SJCRH30 (cell line): ENCODE measurements around the gene RNF144A. TPM values are rescaled to one million over a fixed set of nuclear protein-coding genes. Genes with fewer than 3 reads are reported as not detected.
"Not testable (repeated sequence)": the region's sequence is repeated elsewhere in the genome, so short reads cannot be mapped to it uniquely, and the experiment has no call there.

Experiments
- DNase-seq, 2 experiments: peaks; one replicate each; pipeline ENCODE4 v3.0.0-alpha.2; 2015 to 2020
- H3K27ac ChIP-seq: fragments of 250-450 bp; sonication (Bioruptor Pico); 2 replicates; pipeline ENCODE4 v1.5.1; 2020; ENCODE audit warnings: mild to moderate bottlenecking, moderate library complexity
- H3K27me3 ChIP-seq: fragments of 250-450 bp; sonication (Bioruptor Pico); 2 replicates; pipeline ENCODE4 v1.5.1; 2020; ENCODE audit warnings: mild to moderate bottlenecking, moderate library complexity
- H3K36me3 ChIP-seq: fragments of 250-450 bp; sonication (Bioruptor Pico); 2 replicates; pipeline ENCODE4 v1.5.1; 2020; ENCODE audit warnings: mild to moderate bottlenecking, moderate library complexity
- H3K4me1 ChIP-seq: fragments of 250-450 bp; sonication (Bioruptor Pico); 2 replicates; pipeline ENCODE4 v1.5.1; 2020; ENCODE audit warnings: mild to moderate bottlenecking, moderate library complexity
- H3K4me3 ChIP-seq: fragments of 250-450 bp; sonication (Bioruptor Pico); 2 replicates; pipeline ENCODE4 v1.5.1; 2020; ENCODE audit warnings: mild to moderate bottlenecking, moderate library complexity
- H3K9me3 ChIP-seq: fragments of 250-450 bp; sonication (Bioruptor Pico); replicated peaks from 2 replicates; pipeline ENCODE4 v1.5.1; 2020; ENCODE audit warnings: mild to moderate bottlenecking, moderate library complexity
- total RNA-seq: library from RNA; depleted of rRNA; stranded (reverse); fragments of >200 nt; shearing (Covaris generic); gene quantifications from 2 replicates; pipeline ENCODE4 v1.2.3, GENCODE V29; 2014

The RNF144A gene
- total RNA-seq, 1 experiment from 2014 or later: 14.9 TPM

DNA sequence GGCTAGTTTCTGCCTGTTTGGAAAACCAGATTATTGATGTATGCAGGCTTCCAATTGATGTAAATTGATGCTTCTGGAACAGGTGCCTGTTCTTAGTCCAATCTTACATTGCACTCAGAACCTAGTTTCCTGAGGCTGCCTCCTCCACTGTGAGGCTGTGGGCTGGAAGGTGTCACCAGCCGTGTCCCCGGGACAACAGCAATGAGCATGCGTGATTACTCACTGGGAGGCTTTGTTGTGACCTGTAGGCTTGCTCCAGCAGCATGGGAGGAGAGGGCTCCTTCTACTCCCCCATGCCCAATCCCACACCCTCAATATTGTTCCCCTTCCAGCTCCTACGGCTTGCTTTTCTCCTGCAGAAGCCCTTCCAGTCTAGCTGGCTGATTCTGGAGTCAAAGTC is 28.5 kb upstream of the RNF144A start:
- no peaks in the 10 kb centered on the region for H3K9me3 ChIP-seq
- H3K4me1 ChIP-seq: no peaks in the 10 kb centered on the region
- H3K36me3 ChIP-seq: no peaks in the 10 kb centered on the region
- no peak overlapping the region for H3K27ac ChIP-seq
- DNase-seq: no peak
- H3K4me3 ChIP-seq: no peak overlapping the region
- no peaks in the 10 kb centered on the region for H3K27me3 ChIP-seq

DNA sequence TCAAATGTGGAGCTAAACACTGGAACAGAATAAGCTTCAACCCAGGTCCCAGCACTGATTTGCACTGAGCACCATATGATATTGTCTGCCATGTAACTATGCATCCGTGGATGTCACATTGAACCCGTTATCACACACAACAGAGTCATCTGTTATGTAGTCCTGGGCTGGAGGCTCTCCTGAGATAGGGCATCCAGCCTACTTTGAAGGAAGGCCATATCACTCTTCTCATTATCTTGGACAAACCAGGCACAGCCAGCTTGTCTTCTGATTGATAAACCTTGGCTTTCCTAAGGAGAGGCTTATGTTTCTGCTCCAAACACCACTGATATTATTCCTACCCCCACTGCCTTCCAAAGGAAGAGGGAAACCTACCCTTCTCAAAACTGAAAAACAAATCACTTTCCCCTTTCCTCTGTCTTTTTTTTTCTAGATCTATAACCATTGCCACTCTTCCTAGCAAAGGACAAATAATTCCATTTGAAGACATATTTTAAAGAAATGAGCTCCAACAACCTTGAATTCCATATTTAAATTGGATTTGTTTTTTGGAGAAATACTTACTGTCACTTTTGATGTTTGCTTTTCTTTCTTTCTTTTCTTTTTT is 23.2 kb upstream of the RNF144A start:
- no peaks in the 10 kb centered on the region for H3K27me3 ChIP-seq
- DNase-seq: no peak
- no peak overlapping the region for H3K27ac ChIP-seq
- H3K9me3 ChIP-seq: no peaks in the 10 kb centered on the region
- H3K4me1 ChIP-seq: no peaks in the 10 kb centered on the region
- H3K36me3 ChIP-seq: no peaks in the 10 kb centered on the region
- H3K4me3 ChIP-seq: no peak overlapping the region

DNA sequence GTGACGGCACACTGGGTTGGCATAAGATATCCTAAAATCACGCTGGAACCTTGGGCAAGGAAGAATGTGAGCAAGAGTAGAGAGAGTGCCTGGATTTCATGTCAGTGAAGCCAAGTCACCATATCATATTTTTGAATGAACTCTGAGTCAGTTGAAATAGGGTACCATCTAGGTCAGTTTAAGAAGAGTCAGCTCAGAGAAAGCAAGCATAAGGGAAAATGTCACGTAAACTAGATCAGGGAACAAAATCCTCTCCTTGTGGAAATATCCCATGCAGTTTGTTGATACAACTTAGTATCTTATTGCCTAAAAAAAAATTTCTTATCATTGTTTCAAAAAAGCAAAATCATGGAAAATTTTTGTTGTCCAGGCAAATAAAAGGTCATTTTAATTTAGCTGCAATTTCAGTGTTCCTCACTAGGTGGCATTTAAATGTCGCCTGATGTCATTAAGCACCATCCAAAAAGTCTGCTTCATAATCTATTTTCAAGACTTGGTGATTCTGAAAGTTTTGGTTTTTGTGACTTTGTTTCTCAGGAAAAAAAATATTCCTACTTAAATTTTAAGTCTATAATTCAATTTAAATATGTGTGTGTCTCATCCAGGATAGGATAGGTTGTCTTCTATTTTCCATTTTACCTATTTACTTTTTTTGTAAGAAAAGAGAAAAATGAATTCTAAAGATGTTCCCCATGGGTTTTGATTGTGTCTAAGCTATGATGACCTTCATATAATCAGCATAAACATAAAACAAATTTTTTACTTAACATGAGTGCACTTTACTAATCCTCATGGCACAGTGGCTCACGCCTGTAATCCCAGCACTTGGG is 20.1 kb upstream of the RNF144A start:
- 0 out of 2 replicates have a peak, but pooled peaks cover 3% of the 10 kb centered on the region for H3K4me1 ChIP-seq
- no peaks in the 10 kb centered on the region for H3K27me3 ChIP-seq
- H3K9me3 ChIP-seq: no peaks in the 10 kb centered on the region; the same call in 1 of the 2 replicates
- no peak overlapping the region for H3K27ac ChIP-seq
- no peak overlapping the region for H3K4me3 ChIP-seq
- no peaks in the 10 kb centered on the region for H3K36me3 ChIP-seq
- DNase-seq: peak in 1 of 2 experiments; percentile 56

DNA sequence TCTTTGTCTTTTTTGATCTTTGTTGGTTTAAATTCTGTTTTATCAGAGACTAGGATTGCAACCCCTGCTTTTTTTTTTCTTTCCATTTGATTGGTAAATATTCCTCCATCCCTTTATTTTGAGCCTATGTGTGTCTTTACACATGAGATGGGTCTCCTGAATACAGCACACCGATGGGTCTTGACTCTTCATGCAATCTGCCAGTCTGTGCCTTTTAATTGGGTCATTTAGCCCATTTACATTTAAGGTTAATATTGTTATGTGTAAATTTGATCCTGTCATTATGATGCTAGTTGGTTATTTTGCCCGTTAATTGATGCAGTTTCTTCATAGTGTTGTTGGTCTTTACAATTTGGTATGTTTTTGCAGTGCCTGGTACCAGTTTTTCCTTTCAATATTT is 14.6 kb upstream of the RNF144A start:
- DNase-seq, H3K36me3 ChIP-seq, H3K9me3 ChIP-seq, H3K4me1 ChIP-seq, H3K27ac ChIP-seq, H3K4me3 ChIP-seq, H3K27me3 ChIP-seq: not testable (repeated sequence)

DNA sequence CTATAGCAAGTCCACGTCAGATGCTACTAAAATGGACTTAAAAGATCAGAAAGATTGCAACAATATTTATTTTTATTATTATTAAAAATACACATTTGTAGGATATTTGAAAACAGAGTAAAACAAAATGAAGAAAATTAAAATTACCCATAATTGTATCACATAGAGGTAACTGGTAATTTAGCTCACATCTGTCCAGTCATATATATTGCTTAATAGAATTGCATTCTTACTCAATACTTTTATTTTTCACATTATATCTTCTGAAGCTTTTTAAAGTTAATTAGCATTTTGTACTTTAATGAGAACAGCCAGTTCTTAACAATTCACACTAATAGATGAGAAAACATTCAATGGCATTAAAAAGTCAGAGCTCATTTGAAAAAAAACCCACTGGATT is 11.5 kb upstream of the RNF144A start:
- H3K27me3 ChIP-seq: peaks cover 19% of the 10 kb centered on the region
- H3K4me1 ChIP-seq: no peaks in the 10 kb centered on the region
- no peak overlapping the region for H3K4me3 ChIP-seq
- no peaks in the 10 kb centered on the region for H3K36me3 ChIP-seq
- H3K9me3 ChIP-seq: no peaks in the 10 kb centered on the region; the same call in 1 of the 2 replicates
- DNase-seq: no peak
- H3K27ac ChIP-seq: no peak overlapping the region

DNA sequence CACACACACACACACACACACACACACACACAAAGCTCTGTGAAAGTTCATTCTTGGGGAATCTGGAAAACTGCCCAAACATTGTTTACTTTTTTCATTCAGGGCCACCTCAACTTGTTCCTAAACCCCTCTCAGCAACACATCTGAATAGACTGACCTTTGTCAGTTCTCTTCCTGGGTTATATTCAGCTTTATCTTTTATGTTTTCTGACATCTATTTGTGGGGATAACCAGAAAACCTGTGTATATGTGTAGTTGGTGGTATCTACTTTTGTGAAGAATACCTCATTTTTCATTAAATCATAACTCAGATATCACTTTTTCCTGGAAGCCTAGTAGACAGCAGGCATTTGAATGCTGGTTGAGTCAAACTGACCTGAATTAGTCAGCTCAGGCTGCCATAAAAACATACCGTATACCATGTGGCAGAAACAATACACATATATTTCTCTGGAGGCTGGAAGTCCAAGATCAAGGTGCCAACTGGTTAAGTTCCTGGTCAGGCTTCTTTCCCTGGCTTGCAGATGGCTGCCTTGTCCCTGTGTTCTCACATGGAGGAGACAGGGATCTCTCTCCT is 11.0 kb upstream of the RNF144A start:
- H3K4me3 ChIP-seq: no peak overlapping the region
- no peaks in the 10 kb centered on the region for H3K4me1 ChIP-seq
- H3K36me3 ChIP-seq: no peaks in the 10 kb centered on the region
- H3K9me3 ChIP-seq: no peaks in the 10 kb centered on the region
- no peak overlapping the region for H3K27ac ChIP-seq
- H3K27me3 ChIP-seq: peaks cover 19% of the 10 kb centered on the region
- DNase-seq: no peak

DNA sequence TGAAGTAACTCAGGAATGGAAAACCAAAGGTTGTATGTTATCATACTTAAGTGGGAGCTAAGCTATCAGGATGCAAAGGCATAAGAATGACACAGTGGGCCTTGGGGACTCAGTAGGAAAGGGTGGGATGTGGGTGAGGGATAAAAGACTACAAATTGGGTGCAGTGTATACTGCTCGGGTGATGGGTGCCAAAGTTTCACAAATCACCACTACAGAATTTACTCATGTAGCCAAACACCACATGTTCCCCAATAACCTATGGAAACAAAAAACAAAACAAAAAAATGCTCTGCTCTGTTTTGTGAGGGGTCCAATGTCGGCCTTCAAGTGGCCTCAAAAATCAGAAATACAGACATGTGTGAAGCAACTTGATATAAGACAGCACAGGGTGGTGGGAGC is 8.9 kb upstream of the RNF144A start:
- DNase-seq: no peak
- Histone ChIP-seq H3K9me3 (no peaks in the 10 kb centered on the region), H3K4me1 (no peaks in the 10 kb centered on the region), H3K36me3 (no peaks in the 10 kb centered on the region), H3K27me3 (peaks cover 19% of the 10 kb centered on the region), H3K4me3 (no peak overlapping the region), H3K27ac (no peak overlapping the region)

DNA sequence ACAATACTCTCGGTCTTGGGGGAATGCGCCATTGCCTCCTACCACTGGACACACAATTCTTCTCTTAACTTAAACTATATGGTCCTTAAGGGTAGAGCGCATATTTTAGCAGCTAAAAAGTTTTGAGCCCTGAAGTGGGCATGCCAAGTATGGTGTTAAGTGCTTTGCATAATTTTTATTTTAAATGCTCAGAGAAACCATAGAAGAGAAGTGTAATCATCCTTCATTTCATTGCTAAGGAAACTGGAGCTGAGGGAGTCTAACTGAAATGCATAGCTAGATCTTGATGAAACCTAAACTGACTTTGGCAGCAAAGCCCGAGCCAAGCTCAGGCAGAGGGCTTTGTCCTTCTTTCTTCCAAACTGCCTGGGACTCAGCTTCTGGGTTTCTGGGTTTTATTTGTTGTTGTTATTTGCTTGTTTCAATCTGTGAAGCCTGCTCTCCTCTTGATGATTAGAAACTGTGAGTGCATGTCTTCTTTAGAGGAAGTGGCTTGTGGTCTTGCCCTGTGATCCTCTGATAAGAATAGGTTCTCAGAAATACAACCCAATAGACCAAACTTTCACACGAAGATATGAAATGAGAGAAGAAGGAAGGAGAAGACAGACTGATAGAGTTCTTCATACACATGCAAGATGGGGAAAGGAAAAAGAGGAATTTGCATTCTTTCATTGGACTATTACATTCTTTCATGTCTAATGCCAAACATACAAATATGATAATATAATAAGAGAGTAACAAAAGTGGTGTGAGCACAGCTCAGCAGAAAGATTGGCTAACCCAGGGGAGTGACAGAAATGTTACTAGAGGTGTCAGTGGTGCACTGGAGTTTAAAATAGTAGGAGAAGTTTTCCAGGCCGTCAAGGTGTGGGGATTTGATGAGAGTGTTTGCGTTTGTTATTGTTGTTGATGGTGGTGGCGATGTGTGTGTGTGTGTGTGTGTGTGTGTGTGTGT is 7.5 kb upstream of the RNF144A start:
- Histone ChIP-seq H3K36me3 (no peaks in the 10 kb centered on the region), H3K27me3 (peaks cover 19% of the 10 kb centered on the region), H3K9me3 (no peaks in the 10 kb centered on the region), H3K4me1 (no peaks in the 10 kb centered on the region), H3K4me3 (no peak overlapping the region), H3K27ac (no peak overlapping the region)
- DNase-seq: no peak

DNA sequence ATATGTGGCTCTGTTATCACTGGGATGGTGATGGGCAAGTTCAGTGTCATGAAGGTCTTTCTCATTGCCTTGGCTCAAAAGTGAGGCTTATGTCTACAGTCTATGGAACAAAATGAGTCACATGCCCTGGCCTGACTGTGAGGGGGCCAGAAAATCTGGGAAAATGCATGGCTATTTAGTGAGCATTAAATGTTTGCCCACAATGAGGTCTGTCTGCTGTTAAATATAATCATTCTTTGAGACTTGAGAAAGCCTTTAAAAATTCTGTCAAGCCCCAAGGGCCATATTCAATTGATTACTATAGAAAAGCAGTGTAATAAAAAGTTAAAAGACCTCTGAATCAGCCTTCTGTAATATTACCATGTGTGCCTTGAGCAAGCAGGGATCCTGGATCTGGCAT is 5.5 kb upstream of the RNF144A start:
- H3K36me3 ChIP-seq: no peaks in the 10 kb centered on the region
- no peak overlapping the region for H3K27ac ChIP-seq
- H3K4me1 ChIP-seq: no peaks in the 10 kb centered on the region
- peaks cover 19% of the 10 kb centered on the region for H3K27me3 ChIP-seq
- no peak overlapping the region for H3K4me3 ChIP-seq
- DNase-seq: no peak
- H3K9me3 ChIP-seq: no peaks in the 10 kb centered on the region

DNA sequence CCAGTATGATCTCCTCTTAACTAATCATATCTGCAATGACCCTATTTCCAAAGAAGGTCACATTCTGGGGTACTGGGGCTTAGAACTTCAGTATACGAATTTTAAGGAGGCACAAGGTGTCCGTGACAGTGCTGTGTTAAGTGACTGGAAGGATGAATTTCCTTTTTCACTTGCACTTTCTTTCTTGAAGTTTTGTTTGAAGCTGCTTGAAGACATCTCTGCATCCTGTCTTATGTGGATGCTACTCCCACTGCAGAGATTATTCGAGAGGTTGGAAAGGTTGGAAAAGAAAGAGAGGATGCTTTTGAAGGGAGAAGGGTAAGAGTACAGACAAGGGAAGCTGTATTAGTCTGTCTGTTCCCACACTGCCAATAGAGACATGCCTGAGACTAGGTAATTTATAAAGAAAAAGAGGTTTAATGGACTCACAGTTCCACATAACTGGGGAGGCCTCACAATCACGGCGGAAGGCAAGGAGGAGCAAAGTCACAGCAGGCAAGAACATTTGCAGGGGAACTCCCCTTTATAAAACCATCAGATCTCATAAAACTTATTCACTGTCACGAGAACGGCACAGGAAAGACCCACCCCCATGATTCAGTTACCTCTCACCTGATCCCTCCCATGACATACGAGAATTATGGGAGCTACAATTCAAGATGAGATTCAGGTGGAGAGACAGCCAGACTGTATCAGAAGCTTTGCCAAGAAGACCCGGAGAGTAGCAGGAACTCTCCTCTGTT is 3.6 kb upstream of the RNF144A start:
- no peak for DNase-seq
- Histone ChIP-seq H3K9me3 (no peaks in the 10 kb centered on the region), H3K36me3 (no peaks in the 10 kb centered on the region), H3K4me3 (no peak overlapping the region), H3K4me1 (no peaks in the 10 kb centered on the region), H3K27ac (no peak overlapping the region), H3K27me3 (peaks cover 13% of the 10 kb centered on the region)

DNA sequence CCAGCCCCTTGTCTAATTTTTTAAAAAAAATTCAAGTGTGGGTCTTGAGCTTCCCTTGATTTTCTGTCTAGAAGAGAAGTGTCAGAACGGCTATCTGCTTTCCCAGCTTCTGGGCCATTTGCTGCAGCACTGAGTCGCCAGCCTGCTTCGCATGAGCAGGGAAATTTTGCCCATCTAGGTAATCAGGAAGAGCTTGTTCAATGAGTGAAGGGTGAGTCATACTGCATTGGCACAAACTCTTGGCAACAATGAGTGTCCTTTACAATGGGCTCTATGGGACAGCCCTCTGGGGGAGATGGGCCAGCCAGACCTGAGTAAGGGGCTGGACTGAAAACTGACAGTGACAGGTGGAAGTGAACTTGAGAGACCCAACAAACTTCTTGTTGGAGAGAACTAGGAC is 2.4 kb upstream of the RNF144A start:
- Histone ChIP-seq H3K27ac (no peak overlapping the region), H3K36me3 (no peaks in the 10 kb centered on the region), H3K4me3 (no peak overlapping the region), H3K9me3 (no peaks in the 10 kb centered on the region), H3K4me1 (no peaks in the 10 kb centered on the region), H3K27me3 (0 out of 2 replicates have a peak, but pooled peaks cover 2% of the 10 kb centered on the region)
- peak in 1 of 2 experiments; percentile 45 for DNase-seq

DNA sequence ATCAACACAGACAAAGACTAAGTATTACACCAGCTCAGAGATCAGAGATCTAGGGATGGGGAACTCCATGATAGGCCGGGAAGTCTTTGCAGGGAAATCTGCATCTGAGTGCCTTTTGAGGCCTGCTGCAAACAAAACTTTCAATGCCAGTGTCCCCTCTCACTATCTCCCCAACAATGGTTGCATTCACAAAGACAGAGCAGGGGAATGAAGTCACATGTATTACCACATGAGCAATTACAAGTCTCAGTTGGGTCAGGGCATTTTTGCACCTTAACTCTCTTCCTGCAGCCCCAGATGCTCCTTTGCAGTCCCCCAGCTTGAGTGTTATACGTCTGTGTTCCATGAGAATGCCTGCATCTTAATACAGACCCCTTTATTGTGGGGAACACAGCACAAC is 1.8 kb upstream of the RNF144A start:
- no peaks in the 10 kb centered on the region for H3K4me1 ChIP-seq
- H3K4me3 ChIP-seq: no peak overlapping the region
- H3K27ac ChIP-seq: no peak overlapping the region
- DNase-seq: no peak
- no peaks in the 10 kb centered on the region for H3K36me3 ChIP-seq
- H3K9me3 ChIP-seq: no peaks in the 10 kb centered on the region
- no peaks in the 10 kb centered on the region for H3K27me3 ChIP-seq

DNA sequence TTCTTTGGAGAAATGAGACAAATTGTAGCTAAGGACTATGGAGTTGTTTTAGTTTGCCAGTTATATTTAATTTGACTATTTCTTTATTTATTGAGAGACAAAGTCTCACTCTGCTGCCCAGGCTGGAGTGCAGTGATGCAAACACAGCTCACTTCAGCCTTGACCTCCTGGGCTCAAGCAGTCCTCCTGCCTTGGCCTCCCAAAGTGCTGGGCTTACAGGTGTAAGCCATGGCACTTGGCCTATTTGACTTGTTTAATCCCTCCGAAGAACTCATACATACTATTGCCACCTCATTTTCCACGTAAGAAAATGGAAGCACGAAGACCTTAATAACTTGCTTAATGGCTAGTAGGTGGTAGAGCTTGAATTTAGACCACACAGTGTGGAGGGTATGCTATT is 988 bp upstream of the RNF144A start:
- Histone ChIP-seq H3K9me3 (no peaks in the 10 kb centered on the region), H3K36me3 (no peaks in the 10 kb centered on the region), H3K27ac (no peak overlapping the region), H3K4me1 (no peaks in the 10 kb centered on the region), H3K4me3 (no peak overlapping the region), H3K27me3 (no peaks in the 10 kb centered on the region)
- no peak for DNase-seq

DNA sequence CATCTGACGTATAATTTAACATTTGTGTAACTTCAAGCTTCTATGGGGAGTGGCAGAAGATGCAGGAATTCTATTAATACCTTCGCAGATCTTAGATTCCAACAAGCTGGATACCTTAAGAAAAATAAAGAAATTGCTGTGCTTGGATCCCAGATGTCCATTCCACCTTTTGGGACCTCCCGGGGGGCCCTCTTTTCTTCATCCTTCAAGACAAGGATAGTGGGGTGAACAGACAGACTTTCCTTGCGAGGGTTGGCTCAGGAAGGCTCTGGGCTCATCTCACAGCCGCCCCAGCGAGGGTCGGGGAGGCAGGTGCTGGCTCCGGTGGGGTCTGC is 509 bp upstream of the RNF144A start:
- Histone ChIP-seq H3K4me1 (no peaks in the 10 kb centered on the region), H3K36me3 (no peaks in the 10 kb centered on the region), H3K27ac (no peak overlapping the region), H3K9me3 (no peaks in the 10 kb centered on the region), H3K4me3 (peak overlapping the region; percentile 69), H3K27me3 (no peaks in the 10 kb centered on the region)
- DNase-seq: no peak
